CD14-positive monocyte (primary cell): ENCODE data around the gene ATG13. TPM values are rescaled to one million over a fixed set of nuclear protein-coding genes. Genes with fewer than 3 reads are reported as not detected.

Experiments
- DNase-seq, 3 donors: peaks; one replicate each; pipeline ENCODE4 v3.0.0-alpha.2; 2011 to 2022
- H2AFZ ChIP-seq: 2 replicates; pipeline ENCODE4 v1.6.0; 2012; ENCODE audit warnings: mild to moderate bottlenecking, low read depth, low read length, inconsistent platforms; ENCODE audit not compliant: insufficient read depth, poor library complexity, severe bottlenecking
- H3K27ac ChIP-seq, 2 donors: 1 replicate in 1 of 2; 2 replicates in 1 of 2; pipeline ENCODE4 v1.5.1; 2012 to 2013; ENCODE audit warnings: low read length in 2 of 2, control low read depth in 1 of 2, inconsistent platforms in 1 of 2, low read depth in 1 of 2, mild to moderate bottlenecking in 1 of 2
- H3K27me3 ChIP-seq, 2 donors: one replicate each; pipeline versions ENCODE4 v1.6.0 to v1.6.1; 2011 to 2013; ENCODE audit warnings: low read length in 2 of 2; ENCODE audit not compliant: control insufficient read depth in 2 of 2, insufficient read depth in 2 of 2
- H3K36me3 ChIP-seq, 2 donors: replicated peaks in 1 of 2; 1 replicate in 1 of 2; 2 replicates in 1 of 2; pipeline versions ENCODE4 v1.5.1 to v1.6.1; 2012 to 2013; ENCODE audit warnings: low read length in 2 of 2, control low read depth in 1 of 2, inconsistent platforms in 1 of 2, mild to moderate bottlenecking in 1 of 2; ENCODE audit not compliant: insufficient read depth in 2 of 2, control insufficient read depth in 1 of 2
- H3K4me1 ChIP-seq, 2 donors: 1 replicate in 1 of 2; 2 replicates in 1 of 2; pipeline versions ENCODE4 v1.5.1 to v1.6.1; 2012 to 2013; ENCODE audit warnings: low read length in 2 of 2, control low read depth in 1 of 2, inconsistent platforms in 1 of 2, mild to moderate bottlenecking in 1 of 2, moderate library complexity in 1 of 2; ENCODE audit not compliant: insufficient read depth in 2 of 2, control insufficient read depth in 1 of 2
- H3K4me2 ChIP-seq: replicated peaks from 2 replicates; pipeline ENCODE3; 2012; ENCODE audit warnings: low read length, moderate library complexity, mild to moderate bottlenecking; ENCODE audit not compliant: poor library complexity, severe bottlenecking; ENCODE audit errors: extremely low read depth
- H3K4me3 ChIP-seq, 3 experiments: fragments of 200-600 bp in 1 of 3; sonication (generic) in 1 of 3; replicated peaks in 1 of 3; 1 replicate in 2 of 3; 2 replicates in 1 of 3; pipeline ENCODE4 v1.5.1; 2011 to 2013; ENCODE audit warnings: low read length in 3 of 3, mild to moderate bottlenecking in 3 of 3, control low read depth in 2 of 3, low read depth in 2 of 3, inconsistent platforms in 1 of 3, moderate library complexity in 1 of 3
- H3K79me2 ChIP-seq: 2 replicates; pipeline ENCODE4 v1.6.0; 2012; ENCODE audit warnings: mild to moderate bottlenecking, control low read depth, inconsistent platforms, low read length, moderate library complexity; ENCODE audit not compliant: insufficient read depth
- H3K9ac ChIP-seq: 2 replicates; pipeline ENCODE4 v1.6.0; 2017; ENCODE audit warnings: low read length, mild to moderate bottlenecking; ENCODE audit not compliant: insufficient read depth, poor library complexity, severe bottlenecking
- H3K9me3 ChIP-seq, 2 donors: replicated peaks in 1 of 2; 1 replicate in 1 of 2; 2 replicates in 1 of 2; pipeline versions ENCODE4 v1.5.1 to v1.6.1; 2012 to 2013; ENCODE audit warnings: low read length in 2 of 2, control low read depth in 1 of 2; ENCODE audit not compliant: control insufficient read depth in 1 of 2, insufficient read depth in 1 of 2
- H4K20me1 ChIP-seq: 2 replicates; pipeline ENCODE4 v1.6.0; 2012; ENCODE audit warnings: mild to moderate bottlenecking, low read length, control low read depth, moderate library complexity; ENCODE audit not compliant: insufficient read depth
- H3K27ac Mint-ChIP-seq, 7 donors: one replicate each; pipeline ENCODE4 v1.8.0; 2020; ENCODE audit warnings: mild to moderate bottlenecking in 7 of 7, mixed read lengths in 7 of 7, moderate library complexity in 6 of 7, inconsistent platforms in 2 of 7
- H3K27me3 Mint-ChIP-seq, 3 donors: one replicate each; pipeline ENCODE4 v1.8.0; 2021 to 2022; ENCODE audit warnings: low read depth in 3 of 3, mild to moderate bottlenecking in 3 of 3, mixed read lengths in 3 of 3, moderate library complexity in 3 of 3, inconsistent platforms in 1 of 3
- H3K36me3 Mint-ChIP-seq, 2 donors: one replicate each; pipeline ENCODE4 v1.8.0; 2020; ENCODE audit warnings: mixed read lengths in 2 of 2, inconsistent platforms in 1 of 2, mild to moderate bottlenecking in 1 of 2
- H3K4me1 Mint-ChIP-seq: one replicate; pipeline ENCODE4 v1.8.0; 2020; ENCODE audit warnings: mild to moderate bottlenecking, mixed read lengths
- H3K4me3 Mint-ChIP-seq, 2 donors: one replicate each; pipeline ENCODE4 v1.8.0; 2020; ENCODE audit warnings: mild to moderate bottlenecking in 2 of 2, mixed read lengths in 2 of 2, moderate library complexity in 1 of 2
- H3K9me3 Mint-ChIP-seq, 7 donors: one replicate each; pipeline ENCODE4 v1.8.0; 2020 to 2022; ENCODE audit warnings: mixed read lengths in 7 of 7, mild to moderate bottlenecking in 6 of 7, moderate library complexity in 6 of 7, inconsistent platforms in 2 of 7
- CTCF ChIP-seq: fragments of 200-600 bp; IDR thresholded peaks from one replicate; pipeline ENCODE4 v1.8.0; 2022; ENCODE audit warnings: antibody characterized with exemption, mild to moderate bottlenecking
- WGBS: methylation state at CpG from one replicate; pipeline ENCODE4 v1.1.5; 2013; ENCODE audit warnings: missing lambda C conversion rate; ENCODE audit not compliant: insufficient coverage; 5-methylcytosine and 5-hydroxymethylcytosine counted together
- intact Hi-C, 2 donors: fragments of 100-400 bp; cut with micrococcal nuclease; formaldehyde crosslinking; loops; one replicate each; pipeline versions ENCODE4 v1.15.0 to v1.15.1; 2023
- polyA plus RNA-seq, 3 donors: library from polyadenylated mRNA; depleted of rRNA in 1 of 3; unstranded in 2 of 3; stranded (reverse) in 1 of 3; fragments of 300-500 nt in 2 of 3; fragments of >200 nt in 1 of 3; fragmentation: Illumina TruSeq in 2 of 3; gene quantifications; 1 replicate in 2 of 3; 2 replicates in 1 of 3; pipeline ENCODE4 v1.2.3, GENCODE V29; 2012 to 2021

The ATG13 gene
- polyA plus RNA-seq, 3 donors, result 33.7 to 55.5 (median 51.2) TPM

- H3K27ac ChIP-seq, result peak overlapping the region in 1 of 2 donors; percentile 51
- H3K9me3 Mint-ChIP-seq, result peaks cover 0 to 2% (median 0%) of the 10 kb centered on the region in 7 donors
- H3K4me1 Mint-ChIP-seq, result peaks cover 28% of the 10 kb centered on the region
- H3K4me1 ChIP-seq, result peaks cover 15 to 26% of the 10 kb centered on the region in 2 donors
- no peak for TF ChIP-seq CTCF
- H3K36me3 ChIP-seq, result peaks cover 53 to 75% of the 10 kb centered on the region in 2 donors
- no peak overlapping the region for H3K9ac ChIP-seq
- H3K27me3 Mint-ChIP-seq, result peaks cover 0 to 4% (median 0%) of the 10 kb centered on the region in 3 donors
- no peak overlapping the region for H3K4me3 ChIP-seq
- H3K36me3 Mint-ChIP-seq, result peaks cover 49 to 72% of the 10 kb centered on the region in 2 donors
- intact Hi-C loops, result no loop called here
- peak overlapping the region in 1 of 7 donors; percentile 33 for H3K27ac Mint-ChIP-seq
- no peak for DNase-seq
- 99% methylated on average over 12 of the region's 12 CpGs for WGBS
- no peaks in the 10 kb centered on the region for H3K9me3 ChIP-seq
- H3K79me2 ChIP-seq, result peaks cover 81% of the 10 kb centered on the region
- H4K20me1 ChIP-seq, result peaks cover 69% of the 10 kb centered on the region
- no peaks in the 10 kb centered on the region for H3K27me3 ChIP-seq
- no peak overlapping the region for H2AFZ ChIP-seq
- H3K4me2 ChIP-seq, result no peak overlapping the region
- H3K4me3 Mint-ChIP-seq, result no peak overlapping the region
Measured at GRCh38 chr11:46695345-46696211, 78.2 kb downstream of the ATG13 start.

DNA sequence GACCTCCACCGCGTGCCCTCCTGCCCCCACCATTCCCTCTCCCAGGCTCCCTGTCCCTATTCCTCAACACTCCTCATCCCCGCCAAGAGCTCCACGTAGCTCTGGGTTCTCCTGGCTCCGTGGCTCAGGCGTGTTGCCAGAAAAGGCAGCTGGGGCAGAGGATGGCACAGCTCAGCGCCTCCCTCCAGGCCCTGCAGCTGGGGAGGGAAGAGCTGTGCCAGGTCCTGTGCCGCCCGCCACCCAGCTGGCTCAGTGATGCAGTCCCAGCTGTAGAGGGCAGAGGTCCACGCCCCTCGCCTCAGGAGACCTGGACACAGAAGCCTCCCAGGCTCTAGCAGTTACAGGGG is 78.8 kb downstream of the ATG13 start:
- Mint-ChIP-seq H3K4me3 (no peak overlapping the region), H3K27me3 (peaks cover 0 to 4% (median 0%) of the 10 kb centered on the region in 3 donors), H3K4me1 (peaks cover 28% of the 10 kb centered on the region), H3K9me3 (peaks cover 0 to 2% (median 0%) of the 10 kb centered on the region in 7 donors), H3K36me3 (peaks cover 43 to 66% of the 10 kb centered on the region in 2 donors), H3K27ac (peak overlapping the region in 1 of 7 donors; percentile 76)
- H3K27ac ChIP-seq, result peak overlapping the region in 1 of 2 donors; percentile 51
- peaks cover 82% of the 10 kb centered on the region for H3K79me2 ChIP-seq
- intact Hi-C loops, result no loop called here
- no peak for TF ChIP-seq CTCF
- no peak overlapping the region for H3K9ac ChIP-seq
- WGBS, result 98% methylated on average over 8 of the region's 11 CpGs
- peaks cover 49 to 69% of the 10 kb centered on the region in 2 donors for H3K36me3 ChIP-seq
- H3K4me1 ChIP-seq, result peaks cover 16 to 28% of the 10 kb centered on the region in 2 donors
- DNase-seq, result no peak
- no peak overlapping the region for H2AFZ ChIP-seq
- H3K27me3 ChIP-seq, result no peaks in the 10 kb centered on the region
- H3K4me2 ChIP-seq, result no peak overlapping the region
- no peak overlapping the region for H3K4me3 ChIP-seq
- H3K9me3 ChIP-seq, result no peaks in the 10 kb centered on the region
- peaks cover 69% of the 10 kb centered on the region for H4K20me1 ChIP-seq
